ENCODE results near the gene RXRB. TPM values are rescaled to one million over a fixed set of nuclear protein-coding genes. Genes with fewer than 3 reads are reported as not detected.

Gene RXRB
- total RNA-seq, 2 donors from 2014 or later: 24.8 to 27.2 TPM

GRCh38 chr6:33164176-33164575 lies 36.3 kb downstream of the RXRB start:
- no peak for TF ChIP-seq CTCF (conservative IDR thresholded peaks at IDR 0.05)
- H3K4me1 ChIP-seq (ENCODE audit: control insufficient read depth, insufficient read depth, low read length): no peaks in the 10 kb centered on the region
- Mint-ChIP-seq H3K27ac (no peak overlapping the region), H3K4me3 (no peak overlapping the region), H3K36me3 (ENCODE audit: low read depth) (no peaks in the 10 kb centered on the region), H3K9me3 (no peaks in the 10 kb centered on the region), H3K4me1 (no peaks in the 10 kb centered on the region), H3K27me3 (ENCODE audit: insufficient read depth) (peaks cover 37% of the 10 kb centered on the region)
- H3K36me3 ChIP-seq (ENCODE audit: control insufficient read depth, insufficient read depth, low read length): no peaks in the 10 kb centered on the region
- no peaks in the 10 kb centered on the region for H3K9me3 ChIP-seq (ENCODE audit: control insufficient read depth, low read length)
- peak; percentile 39 for DNase-seq
- H3K9ac ChIP-seq (ENCODE audit: extremely low read depth, low read length, poor library complexity, severe bottlenecking): no peak overlapping the region
- H3K27me3 ChIP-seq (ENCODE audit: control insufficient read depth, insufficient read depth, low read length, poor library complexity, severe bottlenecking): peaks cover 15% of the 10 kb centered on the region
- H3K4me3 ChIP-seq (ENCODE audit: low read length): no peak overlapping the region
- H3K27ac ChIP-seq (ENCODE audit: low read depth, low read length): no peak overlapping the region
- 52 to 74% methylated on average over 4 to 10 of the region's 10 CpGs for WGBS, 2 experiments (ENCODE audit: insufficient coverage in 1 of 2, insufficient read length in 1 of 2)

GRCh38 chr6:33163540-33163939 lies 36.9 kb downstream of the RXRB start:
- no peak overlapping the region for H3K4me3 Mint-ChIP-seq
- no peaks in the 10 kb centered on the region for H3K36me3 Mint-ChIP-seq (ENCODE audit: low read depth)
- no peak for DNase-seq

GRCh38 chr6:33161354-33162331 lies 38.8 kb downstream of the RXRB start:
- H3K9ac ChIP-seq (ENCODE audit: extremely low read depth, low read length, poor library complexity, severe bottlenecking): no peak overlapping the region
- no peaks in the 10 kb centered on the region for H3K36me3 Mint-ChIP-seq (ENCODE audit: low read depth)
- H3K4me3 Mint-ChIP-seq: peak overlapping the region; percentile 68

More at GRCh38 chr6:33163540-33163939, 36.9 kb downstream of the RXRB start:
- no peak overlapping the region for H3K27ac ChIP-seq (ENCODE audit: low read depth, low read length)
- Mint-ChIP-seq H3K27ac (no peak overlapping the region), H3K9me3 (no peaks in the 10 kb centered on the region), H3K27me3 (ENCODE audit: insufficient read depth) (peaks cover 35% of the 10 kb centered on the region), H3K4me1 (no peaks in the 10 kb centered on the region)
- H3K36me3 ChIP-seq (ENCODE audit: control insufficient read depth, insufficient read depth, low read length): no peaks in the 10 kb centered on the region
- no peaks in the 10 kb centered on the region for H3K9me3 ChIP-seq (ENCODE audit: control insufficient read depth, low read length)
- no peak for TF ChIP-seq CTCF (conservative IDR thresholded peaks at IDR 0.05)
- H3K4me1 ChIP-seq (ENCODE audit: control insufficient read depth, insufficient read depth, low read length): no peaks in the 10 kb centered on the region
- H3K9ac ChIP-seq (ENCODE audit: extremely low read depth, low read length, poor library complexity, severe bottlenecking): no peak overlapping the region
- no peak overlapping the region for H3K4me3 ChIP-seq (ENCODE audit: low read length)
- H3K27me3 ChIP-seq (ENCODE audit: control insufficient read depth, insufficient read depth, low read length, poor library complexity, severe bottlenecking): peaks cover 15% of the 10 kb centered on the region
- WGBS, 2 experiments (ENCODE audit: insufficient coverage in 1 of 2, insufficient read length in 1 of 2): 80 to 89% methylated on average over 7 to 10 of the region's 10 CpGs

More at GRCh38 chr6:33161354-33162331, 38.8 kb downstream of the RXRB start:
- H3K9me3 ChIP-seq (ENCODE audit: control insufficient read depth, low read length): no peaks in the 10 kb centered on the region
- Mint-ChIP-seq H3K27ac (no peak overlapping the region), H3K4me1 (no peaks in the 10 kb centered on the region), H3K9me3 (no peaks in the 10 kb centered on the region), H3K27me3 (ENCODE audit: insufficient read depth) (peaks cover 35% of the 10 kb centered on the region)
- DNase-seq: peak; percentile 92
- TF ChIP-seq CTCF (conservative IDR thresholded peaks at IDR 0.05): peak; percentile 93
- no peaks in the 10 kb centered on the region for H3K4me1 ChIP-seq (ENCODE audit: control insufficient read depth, insufficient read depth, low read length)
- WGBS, 2 experiments (ENCODE audit: insufficient coverage in 1 of 2, insufficient read length in 1 of 2): 17 to 19% methylated on average over 29 to 58 of the region's 58 CpGs
- peaks cover 15% of the 10 kb centered on the region for H3K27me3 ChIP-seq (ENCODE audit: control insufficient read depth, insufficient read depth, low read length, poor library complexity, severe bottlenecking)
- no peak overlapping the region for H3K27ac ChIP-seq (ENCODE audit: low read depth, low read length)
- no peaks in the 10 kb centered on the region for H3K36me3 ChIP-seq (ENCODE audit: control insufficient read depth, insufficient read depth, low read length)
- peak overlapping the region; percentile 74 for H3K4me3 ChIP-seq (ENCODE audit: low read length)
